MM.1S (cell line): ENCODE measurements around the gene WDFY2.

Experiments
- CTCF ChIP-seq: fragments of 300-600 bp; sonication (generic); IDR thresholded peaks from 2 replicates; pipeline ENCODE4 v1.5.1; 2016; ENCODE audit warnings: antibody characterized with exemption, low read length, mixed read lengths
- EZH2phosphoT487 ChIP-seq: fragments of 300-600 bp; sonication (generic); IDR thresholded peaks from 2 replicates; pipeline ENCODE4 v1.6.1; 2018; ENCODE audit warnings: antibody characterized with exemption, low read length

- TF ChIP-seq EZH2phosphoT487 (no peak), CTCF (no peak)
These were observed 185.3 kb downstream of the WDFY2 start for GRCh38 chr13:51769455-51770127.
